RKO (cell line): ENCODE data around the gene PRR15.

ENCODE experiments used
- DNase-seq: peaks from one replicate; pipeline ENCODE4 v3.0.0-alpha.2; 2016; ENCODE audit warnings: low spot score

The PRR15 gene

GRCh38 chr7:29569648-29570047, 6.0 kb downstream of the PRR15 start:
- DNase-seq: no peak

GRCh38 chr7:29572558-29572957, 8.9 kb downstream of the PRR15 start:
- no peak for DNase-seq

DNA sequence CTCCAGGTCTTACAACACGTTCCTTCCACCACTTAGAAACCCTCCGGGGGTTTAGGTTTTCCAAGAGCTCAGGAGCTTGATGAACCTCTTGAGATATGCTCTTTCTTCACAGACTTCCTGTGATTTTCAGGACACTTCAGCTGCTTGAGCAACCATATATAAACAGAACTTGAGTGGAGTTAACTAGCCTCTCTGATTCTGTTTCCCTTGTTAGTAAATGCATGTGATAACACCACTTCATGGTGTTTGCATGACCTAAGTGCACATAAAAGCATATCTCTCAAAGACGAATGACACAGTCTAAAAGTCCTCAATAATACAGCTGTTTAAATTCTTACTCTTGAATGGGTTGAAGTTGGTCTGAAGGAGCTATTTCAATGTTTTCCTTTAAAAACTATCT, 9.9 kb downstream of the PRR15 start:
- no peak for DNase-seq

DNA sequence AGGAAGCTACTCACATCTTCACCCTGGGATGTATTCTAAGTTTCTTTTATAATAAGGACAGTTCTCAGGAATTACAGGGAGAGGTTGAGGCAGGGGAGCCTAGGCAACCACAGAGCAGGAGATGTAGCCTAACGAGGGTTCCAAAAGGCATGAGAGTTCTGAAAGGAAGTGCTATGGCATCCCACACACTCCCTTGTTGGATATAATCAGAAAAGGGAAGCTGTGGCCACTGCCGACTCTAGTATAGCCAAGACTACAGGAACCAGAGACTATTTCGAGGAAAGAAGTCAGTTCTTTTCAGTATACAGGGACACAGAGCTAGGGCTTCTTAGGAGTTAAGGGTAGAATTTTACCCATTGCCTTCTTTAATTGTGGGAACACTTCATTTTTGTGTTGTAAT, 11.0 kb downstream of the PRR15 start:
- DNase-seq: no peak

- no peak for DNase-seq
Observed at GRCh38 chr7:29587195-29587808, 23.7 kb downstream of the PRR15 start.

GRCh38 chr7:29588212-29588611, 24.6 kb downstream of the PRR15 start:
- no peak for DNase-seq

- DNase-seq: peak; percentile 67
Observed at GRCh38 chr7:29588900-29589696, 25.5 kb downstream of the PRR15 start.

GRCh38 chr7:29592866-29593265, 29.2 kb downstream of the PRR15 start:
- no peak for DNase-seq

- DNase-seq: no peak
Observed at GRCh38 chr7:29593459-29593858, 29.8 kb downstream of the PRR15 start.

DNA sequence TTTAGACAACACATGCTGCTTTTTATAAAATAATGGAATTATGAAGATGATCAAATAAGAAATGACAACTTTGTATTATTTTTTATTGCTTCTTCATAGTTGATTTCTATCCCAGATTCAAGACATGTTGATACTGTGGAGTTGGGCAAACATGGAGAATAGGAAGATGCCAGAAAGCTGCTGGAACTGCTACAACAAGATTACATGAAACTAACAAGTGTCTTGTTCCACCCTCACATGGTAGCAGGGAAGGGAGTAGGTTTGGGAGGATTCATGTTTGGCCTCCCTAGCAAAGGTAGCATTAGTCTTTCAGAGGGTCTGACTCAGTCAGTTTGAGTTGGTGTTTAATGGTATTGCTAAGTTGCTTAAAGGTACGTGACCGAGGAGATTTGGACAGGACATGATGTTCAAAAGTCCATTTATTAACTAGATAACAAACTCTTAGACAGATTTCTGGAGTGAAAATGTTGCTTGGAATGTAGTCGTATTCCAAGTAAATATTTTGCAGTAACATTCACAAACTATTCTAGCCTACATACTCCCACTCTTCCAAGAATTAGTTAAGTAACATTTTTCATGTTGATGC, 33.1 kb downstream of the PRR15 start:
- no peak for DNase-seq

- no peak for DNase-seq
Observed at GRCh38 chr7:29597266-29597665, 33.6 kb downstream of the PRR15 start.

DNA sequence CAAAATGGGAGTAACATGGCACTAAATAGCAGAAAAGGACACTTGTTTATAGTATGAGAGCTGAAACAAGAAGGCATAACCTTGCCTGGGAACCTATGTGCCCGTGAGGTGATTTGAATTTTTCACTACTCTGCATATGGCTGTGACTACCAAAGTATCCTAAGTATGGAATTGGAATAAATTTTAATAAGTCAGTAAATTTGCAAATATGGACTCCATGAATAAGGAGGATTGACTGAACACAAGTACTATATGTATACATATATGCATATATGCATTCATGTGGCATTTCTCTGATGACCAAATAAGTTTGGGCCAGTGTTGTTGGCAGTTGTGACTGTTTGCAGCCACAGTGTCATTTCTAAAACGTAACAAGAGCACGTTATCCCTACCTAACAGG, 34.5 kb downstream of the PRR15 start:
- no peak for DNase-seq

GRCh38 chr7:29598613-29599012, 35.0 kb downstream of the PRR15 start:
- DNase-seq: no peak

DNA sequence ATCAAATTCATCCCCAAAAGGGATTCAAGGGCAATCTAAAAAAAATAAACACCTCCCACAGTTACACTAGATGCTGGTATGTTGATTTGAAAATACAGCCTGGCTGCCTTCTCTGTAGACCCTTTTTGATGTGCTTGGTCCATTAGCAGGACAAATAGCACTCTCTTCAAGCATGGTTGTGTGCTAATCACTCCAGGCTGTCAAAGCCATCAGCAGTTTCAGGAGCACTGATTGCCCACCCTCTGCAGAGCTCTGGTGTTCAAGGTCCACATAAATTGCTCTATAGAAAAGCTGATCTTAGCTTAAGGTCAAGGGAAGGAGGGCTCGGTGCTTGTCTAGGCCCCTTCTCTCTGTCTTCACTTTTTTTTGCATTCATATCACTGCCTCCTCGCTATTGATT, 35.4 kb downstream of the PRR15 start:
- no peak for DNase-seq

GRCh38 chr7:29600661-29601060, 37.0 kb downstream of the PRR15 start:
- no peak for DNase-seq

DNA sequence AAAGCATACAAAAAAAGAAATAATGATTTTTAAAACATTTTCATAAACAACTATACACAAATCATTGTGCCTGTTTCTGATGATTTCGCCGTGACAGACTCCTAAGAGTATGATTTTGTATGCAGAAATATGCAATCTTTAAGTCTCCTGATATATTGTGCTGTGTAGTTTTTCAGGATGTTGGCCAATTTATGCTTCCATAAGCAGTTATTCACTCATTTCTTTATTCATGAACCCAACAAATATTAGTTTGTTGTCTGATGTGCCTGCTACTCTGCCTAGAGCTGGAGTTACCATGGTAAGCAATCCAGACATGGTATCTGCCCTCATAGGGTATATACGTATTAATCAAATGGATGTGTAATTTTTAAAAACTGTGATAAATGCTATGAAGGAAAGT, 40.4 kb downstream of the PRR15 start:
- DNase-seq: no peak

- DNase-seq: no peak
Observed at GRCh38 chr7:29604702-29605101, 41.1 kb downstream of the PRR15 start.

- no peak for DNase-seq
Observed at GRCh38 chr7:29605671-29606070, 42.0 kb downstream of the PRR15 start.

- DNase-seq: no peak
Observed at GRCh38 chr7:29606287-29606721, 42.7 kb downstream of the PRR15 start.

GRCh38 chr7:29606830-29607229, 43.2 kb downstream of the PRR15 start:
- no peak for DNase-seq

GRCh38 chr7:29607259-29607658, 43.6 kb downstream of the PRR15 start:
- no peak for DNase-seq

DNA sequence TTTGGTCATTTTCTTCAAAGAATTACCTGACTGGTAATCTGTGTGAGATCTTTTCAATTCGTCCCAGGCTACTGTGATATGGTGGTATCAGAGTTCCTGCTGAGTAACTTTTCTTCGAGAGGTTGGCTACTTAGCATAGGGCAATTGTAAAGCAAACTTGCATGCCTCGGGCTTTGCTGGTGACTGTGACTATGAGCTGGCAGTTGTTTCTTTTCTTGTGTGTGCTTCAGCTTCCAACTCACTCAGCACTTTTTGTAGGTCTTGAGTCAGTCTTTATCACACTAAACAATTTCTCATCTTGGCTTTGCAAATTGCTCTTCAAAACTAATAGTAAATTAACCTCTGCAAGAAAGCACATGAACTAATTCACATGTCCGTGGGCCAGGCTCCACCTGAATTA, 44.3 kb downstream of the PRR15 start:
- peak; percentile 72 for DNase-seq
